GM19372 (cell line): ENCODE results near the gene MYCBPAP.

Experiments used
- ATAC-seq: cut with Tn5 transposase; IDR thresholded peaks from one replicate; pipeline ENCODE4 v1.9.1; 2021; ENCODE audit warnings: mild to moderate bottlenecking, low read depth, moderate library complexity; ENCODE audit not compliant: unreplicated experiment

The MYCBPAP gene

GRCh38 chr17:50484386-50485155, 23.7 kb upstream of the MYCBPAP start:
- ATAC-seq = no peak

- no peak for ATAC-seq
Measured at GRCh38 chr17:50487213-50488096, 20.8 kb upstream of the MYCBPAP start.

- ATAC-seq = no peak
Measured at GRCh38 chr17:50488880-50489279, 19.4 kb upstream of the MYCBPAP start.

GRCh38 chr17:50491505-50491904, 16.7 kb upstream of the MYCBPAP start:
- ATAC-seq = no peak

GRCh38 chr17:50492214-50492613, 16.0 kb upstream of the MYCBPAP start:
- ATAC-seq = no peak

- no peak for ATAC-seq
Measured at GRCh38 chr17:50493744-50494143, 14.5 kb upstream of the MYCBPAP start.

- ATAC-seq = no peak
Measured at GRCh38 chr17:50495217-50495823, 12.9 kb upstream of the MYCBPAP start.

GRCh38 chr17:50495918-50496317, 12.3 kb upstream of the MYCBPAP start:
- no peak for ATAC-seq

GRCh38 chr17:50498021-50498874, 10.0 kb upstream of the MYCBPAP start:
- no peak for ATAC-seq

GRCh38 chr17:50499270-50499669, 9.0 kb upstream of the MYCBPAP start:
- no peak for ATAC-seq

- no peak for ATAC-seq
Measured at GRCh38 chr17:50499721-50500120, 8.5 kb upstream of the MYCBPAP start.

- ATAC-seq = no peak
Measured at GRCh38 chr17:50501054-50501453, 7.2 kb upstream of the MYCBPAP start.

GRCh38 chr17:50502301-50502990, 5.8 kb upstream of the MYCBPAP start:
- no peak for ATAC-seq

GRCh38 chr17:50505591-50506130, 2.6 kb upstream of the MYCBPAP start:
- no peak for ATAC-seq

- no peak for ATAC-seq
Measured at GRCh38 chr17:50506298-50506697, 1.9 kb upstream of the MYCBPAP start.

GRCh38 chr17:50508573-50509460, 578 bp downstream of the MYCBPAP start:
- ATAC-seq = no peak

GRCh38 chr17:50511058-50511457, 2.8 kb downstream of the MYCBPAP start:
- no peak for ATAC-seq

GRCh38 chr17:50513495-50513894, 5.3 kb downstream of the MYCBPAP start:
- ATAC-seq = no peak
